AG10803 (cell line): ENCODE data around the gene B4GALNT4.
A peak's percentile ranks its signal among the peaks of the same experiment; 100 is the strongest.

Experiments used
- DNase-seq: peaks from one replicate; pipeline ENCODE4 v3.0.0; 2010; ENCODE audit warnings: low read depth
- H3K4me3 ChIP-seq: 2 replicates; pipeline ENCODE4 v1.5.1; 2011; ENCODE audit warnings: mild to moderate bottlenecking, low read length, control low read depth
- CTCF ChIP-seq: conservative IDR thresholded peaks from 2 replicates; pipeline ENCODE4 v1.5.1; 2011; ENCODE audit warnings: mild to moderate bottlenecking, low read length, control low read depth, inconsistent platforms

The B4GALNT4 gene

GRCh38 chr11:403021-403760, 33.9 kb downstream of the B4GALNT4 start:
- H3K4me3 ChIP-seq: no peak overlapping the region
- no peak for DNase-seq
- no peak for TF ChIP-seq CTCF

- TF ChIP-seq CTCF: no peak
- DNase-seq: no peak
- H3K4me3 ChIP-seq: no peak overlapping the region
Observed at GRCh38 chr11:403761-404431, 34.6 kb downstream of the B4GALNT4 start.

- no peak for DNase-seq
- no peak overlapping the region for H3K4me3 ChIP-seq
- TF ChIP-seq CTCF: no peak
Observed at GRCh38 chr11:404551-405264, 35.4 kb downstream of the B4GALNT4 start.

- no peak for TF ChIP-seq CTCF
- no peak for DNase-seq
- peak overlapping the region; percentile 66; the same call in 1 of the 2 replicates for H3K4me3 ChIP-seq
Observed at GRCh38 chr11:405323-405953, 36.1 kb downstream of the B4GALNT4 start.

GRCh38 chr11:405954-406795, 36.9 kb downstream of the B4GALNT4 start:
- TF ChIP-seq CTCF: no peak

More at GRCh38 chr11:405954-406795, 36.9 kb downstream of the B4GALNT4 start:
- no peak for DNase-seq
- H3K4me3 ChIP-seq: peak overlapping the region; percentile 66
